Measurements from ENCODE around the gene IRS2. TPM values are rescaled to one million over a fixed set of nuclear protein-coding genes. Genes with fewer than 3 reads are reported as not detected.

Gene IRS2
- total RNA-seq, 1 experiment from 2014 or later, result 9.2 TPM

- no peak for ATAC-seq
- DNase-seq (ENCODE audit: low read depth, low spot score), result no peak
- no peaks in the 10 kb centered on the region for H3K9me3 ChIP-seq (ENCODE audit: control insufficient read depth in 1 of 2, insufficient read depth in 1 of 2, low read depth in 1 of 2, low read length in 2 of 2)
- no peaks in the 10 kb centered on the region for H3K27me3 ChIP-seq (ENCODE audit: insufficient read depth, low read length)
- H2AFZ ChIP-seq (ENCODE audit: low read depth, low read length, poor library complexity, severe bottlenecking), result no peak overlapping the region
- BruUV-seq (replicated peaks), result no TSS peak
- H3K4me1 ChIP-seq (ENCODE audit: control insufficient read depth in 1 of 2, insufficient read depth in 2 of 2, low read length in 2 of 2), result no peaks in the 10 kb centered on the region
- intact Hi-C loops (cut with micrococcal nuclease), result no loop called here
- no peak overlapping the region for H3K4me2 ChIP-seq (ENCODE audit: low read length)
- no peaks in the 10 kb centered on the region for H3K79me2 ChIP-seq (ENCODE audit: insufficient read depth, low read length)
- no peaks in the 10 kb centered on the region for H3K36me3 ChIP-seq (ENCODE audit: control insufficient read depth in 1 of 2, insufficient read depth in 2 of 2, low read length in 2 of 2)
- H3K9ac ChIP-seq (ENCODE audit: low read length), result no peak overlapping the region
- TF ChIP-seq SIN3A (IDR thresholded peaks at IDR 0.05; ENCODE audit: low read depth) (no peak), ELF1 (IDR thresholded peaks at IDR 0.05; ENCODE audit: borderline replicate concordance, low read depth) (no peak), ZFX (IDR thresholded peaks at IDR 0.05) (no peak), ZBTB33 (IDR thresholded peaks at IDR 0.05; ENCODE audit: extremely low read depth, insufficient replicate concordance, low read length) (no peak), JUND (IDR thresholded peaks at IDR 0.05) (no peak), YY1 (IDR thresholded peaks at IDR 0.05; ENCODE audit: extremely low read depth, insufficient replicate concordance, low read depth, low read length) (no peak), SRF (IDR thresholded peaks at IDR 0.05; ENCODE audit: low read depth) (no peak), ZNF274 (IDR thresholded peaks at IDR 0.05; ENCODE audit: low read depth, low read length) (no peak), MAX (IDR thresholded peaks at IDR 0.05) (no peak)
- POLR2A ChIA-PET, result no interaction called here
- no peaks in the 10 kb centered on the region for H3K9me2 ChIP-seq (ENCODE audit: insufficient read depth)
- RAD21 ChIA-PET (ENCODE audit: low non-redundant PET in 1 of 2, low total read pairs in 2 of 2, uncharacterized antibody in 2 of 2, unreplicated experiment in 2 of 2), result interaction anchor here in 1 of 2 experiments (0.6 kb wide), 1 partner anchor 848 kb away, joined by 3 read pairs; no protein-coding TSS in a partner anchor
- CTCF ChIA-PET, result no interaction called here
- no peak overlapping the region for H3K27ac ChIP-seq (ENCODE audit: low read depth, low read length)
- H4K20me1 ChIP-seq (ENCODE audit: insufficient read depth), result no peaks in the 10 kb centered on the region
- H3K4me3 ChIP-seq (replicated peaks in 1 of 2; ENCODE audit: low read depth in 1 of 2, low read length in 2 of 2), result no peak overlapping the region
Observed at GRCh38 chr13:109809216-109809932, 23.0 kb upstream of the IRS2 start.
